Retinal pigment epithelial cell (primary cell): Measurements from ENCODE around the gene MCM3.
A peak's percentile ranks its signal among the peaks of the same experiment; 100 is the strongest.

ENCODE experiments used
- DNase-seq: peaks from one replicate; pipeline ENCODE4 v3.0.0-alpha.2; 2010; ENCODE audit warnings: low read depth
- H3K4me3 ChIP-seq: 2 replicates; pipeline ENCODE4 v1.5.1; 2011; ENCODE audit warnings: mild to moderate bottlenecking, low read length, control low read depth, moderate library complexity
- CTCF ChIP-seq: conservative IDR thresholded peaks from 2 replicates; pipeline ENCODE4 v1.5.1; 2011; ENCODE audit warnings: low read depth, low read length, control low read depth, inconsistent platforms

MCM3 gene

GRCh38 chr6:52241819-52242218 is 42.7 kb downstream of the MCM3 start:
- TF ChIP-seq CTCF, result no peak
- H3K4me3 ChIP-seq, result no peak overlapping the region
- no peak for DNase-seq

GRCh38 chr6:52233975-52234823 is 50.3 kb downstream of the MCM3 start:
- peak; percentile 57 for TF ChIP-seq CTCF
- H3K4me3 ChIP-seq, result no peak overlapping the region
- DNase-seq, result peak; percentile 5

GRCh38 chr6:52233005-52233404 is 51.5 kb downstream of the MCM3 start:
- no peak for TF ChIP-seq CTCF
- H3K4me3 ChIP-seq, result no peak overlapping the region
- DNase-seq, result no peak

- no peak for TF ChIP-seq CTCF
- no peak for DNase-seq
- no peak overlapping the region for H3K4me3 ChIP-seq
These were observed 53.0 kb downstream of the MCM3 start for GRCh38 chr6:52231406-52232127.

- no peak overlapping the region for H3K4me3 ChIP-seq
- TF ChIP-seq CTCF, result no peak
- DNase-seq, result no peak
These were observed 53.9 kb downstream of the MCM3 start for GRCh38 chr6:52230685-52231084.

- DNase-seq, result no peak
- no peak for TF ChIP-seq CTCF
- H3K4me3 ChIP-seq, result no peak overlapping the region
These were observed 57.0 kb downstream of the MCM3 start for GRCh38 chr6:52227495-52227894.
